H9 (cell line): ENCODE measurements around the gene GMPR2. TPM values are rescaled to one million over a fixed set of nuclear protein-coding genes. Genes with fewer than 3 reads are reported as not detected.

Experiments
- DNase-seq: peaks from one replicate; pipeline ENCODE4 v3.0.0-alpha.2; 2017
- H2AFZ ChIP-seq: one replicate; pipeline ENCODE4 v1.6.1; 2013; ENCODE audit warnings: mild to moderate bottlenecking, low read length, control low read depth, moderate library complexity
- H2AK5ac ChIP-seq: 2 replicates; pipeline ENCODE4 v1.6.1; 2013; ENCODE audit warnings: low read length, control low read depth, mixed read lengths; ENCODE audit not compliant: insufficient read length
- H2BK120ac ChIP-seq: one replicate; pipeline ENCODE4 v1.6.1; 2013; ENCODE audit warnings: low read depth, mild to moderate bottlenecking, low read length, control low read depth, inconsistent platforms; ENCODE audit not compliant: poor library complexity, severe bottlenecking
- H2BK12ac ChIP-seq: 2 replicates; pipeline ENCODE4 v1.6.1; 2013; ENCODE audit warnings: low read length, control low read depth, mixed read lengths, low read depth; ENCODE audit not compliant: insufficient read length
- H2BK15ac ChIP-seq: 2 replicates; pipeline ENCODE4 v1.6.1; 2013; ENCODE audit warnings: low read depth, low read length, control low read depth
- H2BK20ac ChIP-seq: one replicate; pipeline ENCODE4 v1.6.1; 2013; ENCODE audit warnings: low read depth, mild to moderate bottlenecking, low read length, control low read depth, inconsistent platforms; ENCODE audit not compliant: poor library complexity, severe bottlenecking
- H2BK5ac ChIP-seq: 2 replicates; pipeline ENCODE4 v1.6.1; 2013; ENCODE audit warnings: low read length, control low read depth, mixed read lengths; ENCODE audit not compliant: insufficient read length
- H3K14ac ChIP-seq: 2 replicates; pipeline ENCODE4 v1.6.1; 2013; ENCODE audit warnings: low read length, control low read depth; ENCODE audit not compliant: insufficient read depth
- H3K18ac ChIP-seq: 2 replicates; pipeline ENCODE4 v1.6.1; 2013; ENCODE audit warnings: low read depth, mild to moderate bottlenecking, mixed read lengths, low read length, control low read depth; ENCODE audit not compliant: insufficient read length
- H3K23ac ChIP-seq: 2 replicates; pipeline ENCODE4 v1.6.1; 2013; ENCODE audit warnings: low read length, control low read depth, mixed read lengths, low read depth; ENCODE audit not compliant: insufficient read length
- H3K23me2 ChIP-seq: 2 replicates; pipeline ENCODE4 v1.6.1; 2013; ENCODE audit warnings: low read depth, mild to moderate bottlenecking, mixed read lengths, low read length, control low read depth; ENCODE audit not compliant: insufficient read length, poor library complexity, severe bottlenecking
- H3K27ac ChIP-seq: 2 replicates; pipeline ENCODE4 v1.5.1; 2013; ENCODE audit warnings: low read length, control low read depth, mixed read lengths, low read depth; ENCODE audit not compliant: insufficient read length
- H3K27me3 ChIP-seq: 2 replicates; pipeline ENCODE4 v1.6.1; 2013; ENCODE audit warnings: low read length, control low read depth, inconsistent platforms; ENCODE audit not compliant: insufficient read depth
- H3K4ac ChIP-seq: 2 replicates; pipeline ENCODE4 v1.6.1; 2013; ENCODE audit warnings: low read depth, mild to moderate bottlenecking, control low read depth, inconsistent platforms, low read length, moderate library complexity
- H3K4me1 ChIP-seq: 2 replicates; pipeline ENCODE4 v1.6.1; 2013; ENCODE audit warnings: low read length, control low read depth, inconsistent platforms; ENCODE audit not compliant: insufficient read depth
- H3K4me2 ChIP-seq: 2 replicates; pipeline ENCODE4 v1.6.1; 2013; ENCODE audit warnings: low read length, control low read depth, mixed read lengths; ENCODE audit not compliant: insufficient read length, insufficient read depth
- H3K56ac ChIP-seq: 2 replicates; pipeline ENCODE4 v1.6.1; 2013; ENCODE audit warnings: low read depth, mild to moderate bottlenecking, mixed read lengths, low read length, control low read depth; ENCODE audit not compliant: insufficient read length
- H3K79me1 ChIP-seq: 2 replicates; pipeline ENCODE4 v1.6.1; 2013; ENCODE audit warnings: low read depth, mild to moderate bottlenecking, moderate library complexity, low read length, control low read depth, inconsistent platforms; ENCODE audit not compliant: insufficient read depth, poor library complexity, severe bottlenecking
- H3K79me2 ChIP-seq: 2 replicates; pipeline ENCODE4 v1.6.1; 2013; ENCODE audit warnings: low read length, control low read depth, inconsistent platforms; ENCODE audit not compliant: insufficient read depth
- H3K9ac ChIP-seq: 2 replicates; pipeline ENCODE4 v1.6.1; 2013; ENCODE audit warnings: low read length, control low read depth, mixed read lengths; ENCODE audit not compliant: insufficient read length; ENCODE audit errors: extremely low read depth
- H3K9me3 ChIP-seq: one replicate; pipeline ENCODE4 v1.6.1; 2013; ENCODE audit warnings: low read depth, low read length, inconsistent platforms; ENCODE audit not compliant: control insufficient read depth
- H3T11ph ChIP-seq: one replicate; pipeline ENCODE4 v1.6.1; 2013; ENCODE audit warnings: mild to moderate bottlenecking, low read length, control low read depth, inconsistent platforms
- H4K20me1 ChIP-seq: one replicate; pipeline ENCODE4 v1.6.1; 2013; ENCODE audit not compliant: control insufficient read depth, insufficient read length, insufficient read depth
- H4K5ac ChIP-seq: 2 replicates; pipeline ENCODE4 v1.6.1; 2013; ENCODE audit warnings: low read depth, mild to moderate bottlenecking, mixed read lengths, low read length, control low read depth; ENCODE audit not compliant: insufficient read length
- H4K8ac ChIP-seq: replicated peaks from 2 replicates; pipeline ENCODE4 v1.6.1; 2013; ENCODE audit warnings: low read length, control low read depth, mixed read lengths, low read depth; ENCODE audit not compliant: insufficient read length
- H4K91ac ChIP-seq: 2 replicates; pipeline ENCODE4 v1.6.1; 2013; ENCODE audit warnings: low read depth, mild to moderate bottlenecking, moderate library complexity, mixed read lengths, low read length, control low read depth; ENCODE audit not compliant: insufficient read length
- H3K27ac Mint-ChIP-seq, 3 experiments: 2 replicates in 2 of 3; 3 replicates in 1 of 3; pipeline ENCODE4 v1.8.0; 2020 to 2021; ENCODE audit warnings: mixed read lengths in 3 of 3, mild to moderate bottlenecking in 1 of 3, moderate library complexity in 1 of 3
- H3K27me3 Mint-ChIP-seq: 2 replicates; pipeline ENCODE4 v1.8.0; 2021; ENCODE audit warnings: low read depth, mild to moderate bottlenecking, moderate library complexity, mixed read lengths
- H3K36me3 Mint-ChIP-seq, 3 experiments: 2 replicates in 2 of 3; 3 replicates in 1 of 3; pipeline ENCODE4 v1.8.0; 2020 to 2021; ENCODE audit warnings: low read depth in 3 of 3, mixed read lengths in 3 of 3; ENCODE audit not compliant: insufficient read depth in 1 of 3
- H3K4me1 Mint-ChIP-seq, 2 experiments: 2 replicates each; pipeline ENCODE4 v1.8.0; 2020; ENCODE audit warnings: mixed read lengths in 2 of 2
- H3K4me3 Mint-ChIP-seq, 2 experiments: 2 replicates in 1 of 2; 3 replicates in 1 of 2; pipeline ENCODE4 v1.8.0; 2020 to 2021; ENCODE audit warnings: mild to moderate bottlenecking in 2 of 2, mixed read lengths in 2 of 2, moderate library complexity in 1 of 2
- H3K9me3 Mint-ChIP-seq, 2 experiments: 2 replicates in 1 of 2; 3 replicates in 1 of 2; pipeline ENCODE4 v1.8.0; 2020; ENCODE audit warnings: mild to moderate bottlenecking in 2 of 2, mixed read lengths in 2 of 2, moderate library complexity in 1 of 2
- CTCF ChIP-seq: fragments of 200-600 bp; sonication (generic); conservative IDR thresholded peaks from 3 replicates; pipeline ENCODE4 v1.8.0; 2021; ENCODE audit warnings: antibody characterized with exemption, mild to moderate bottlenecking
- WGBS: extraction: QIAGEN DNeasy Blood & Tissue Kit; methylation state at CpG from one replicate; pipeline ENCODE4 v1.1.7; 2013; ENCODE audit warnings: missing lambda C conversion rate, low lambda C conversion rate, mixed read lengths; ENCODE audit not compliant: insufficient read length; ENCODE audit errors: extremely low coverage; 5-methylcytosine and 5-hydroxymethylcytosine counted together
- total RNA-seq: library from RNA; stranded (reverse); gene quantifications from 2 replicates; pipeline ENCODE4 v1.2.1, GENCODE V29; 2021

GMPR2 gene
- total RNA-seq, 1 experiment from 2014 or later: 84.7 TPM

GRCh38 chr14:24253936-24254335 is 21.2 kb downstream of the GMPR2 start:
- Mint-ChIP-seq H3K9me3 (no peaks in the 10 kb centered on the region), H3K27me3 (no peaks in the 10 kb centered on the region; the same call in 1 of the 2 replicates), H3K27ac (peak overlapping the region in 2 of 3 experiments; percentile 12 to 21; a peak in 1 of 7 replicates), H3K4me1 (no peaks in the 10 kb centered on the region; a peak in 1 of 4 replicates), H3K36me3 (no peaks in the 10 kb centered on the region), H3K4me3 (no peak overlapping the region)
- no CpG with 5 or more reads among the region's 7 CpGs for WGBS
- no peaks in the 10 kb centered on the region for H3K27me3 ChIP-seq
- H3K4me1 ChIP-seq: no peaks in the 10 kb centered on the region
- H2BK20ac ChIP-seq: no peak overlapping the region
- H4K5ac ChIP-seq: no peak overlapping the region
- H3K79me1 ChIP-seq: no peaks in the 10 kb centered on the region
- H2BK5ac ChIP-seq: no peak overlapping the region
- H3K9ac ChIP-seq: no peak overlapping the region
- peak; percentile 10 for DNase-seq
- no peaks in the 10 kb centered on the region for H4K20me1 ChIP-seq
- H3K14ac ChIP-seq: no peak overlapping the region
- H4K91ac ChIP-seq: no peak overlapping the region
- H3K23ac ChIP-seq: no peak overlapping the region
- no peak overlapping the region for H3K27ac ChIP-seq
- H4K8ac ChIP-seq: no peak overlapping the region
- H2BK12ac ChIP-seq: no peak overlapping the region
- H3K23me2 ChIP-seq: no peaks in the 10 kb centered on the region
- no peak overlapping the region for H2BK120ac ChIP-seq
- H2AFZ ChIP-seq: no peak overlapping the region
- H3K9me3 ChIP-seq: no peaks in the 10 kb centered on the region
- no peak overlapping the region for H3T11ph ChIP-seq
- no peak overlapping the region for H3K4me2 ChIP-seq
- no peaks in the 10 kb centered on the region for H3K79me2 ChIP-seq
- no peak overlapping the region for H2AK5ac ChIP-seq
- no peak overlapping the region for H3K4ac ChIP-seq
- H2BK15ac ChIP-seq: no peak overlapping the region
- H3K18ac ChIP-seq: no peak overlapping the region
- TF ChIP-seq CTCF: no peak
- no peak overlapping the region for H3K56ac ChIP-seq
